HEK293T (cell line): Measurements from ENCODE around the gene ARMC10.

Experiments
- BHLHE40 ChIP-seq: fragments of 450-650 bp; IDR thresholded peaks from 2 replicates; pipeline ENCODE4 v1.6.1; 2016; ENCODE audit warnings: mild to moderate bottlenecking, moderate library complexity, borderline replicate concordance
- FOXK2 ChIP-seq: fragments of 450-650 bp; IDR thresholded peaks from 2 replicates; pipeline ENCODE4 v1.6.1; 2016; ENCODE audit warnings: mild to moderate bottlenecking
- HDGF ChIP-seq: fragments of 450-650 bp; IDR thresholded peaks from 2 replicates; pipeline ENCODE4 v1.6.1; 2017; ENCODE audit warnings: antibody characterized with exemption, borderline replicate concordance
- PKNOX1 ChIP-seq: fragments of 450-650 bp; IDR thresholded peaks from 2 replicates; pipeline ENCODE4 v1.6.1; 2016
- SP1 ChIP-seq: fragments of 450-650 bp; IDR thresholded peaks from 2 replicates; pipeline ENCODE4 v1.6.1; 2017

GRCh38 chr7:103031024-103031423 is 43.9 kb upstream of the ARMC10 start:
- TF ChIP-seq HDGF (no peak), PKNOX1 (no peak), BHLHE40 (no peak), SP1 (no peak), FOXK2 (no peak)
